Prostate gland (tissue), 2 donors: Measurements from ENCODE around the gene IGLL5. TPM values are rescaled to one million over a fixed set of nuclear protein-coding genes. Genes with fewer than 3 reads are reported as not detected.

Source experiments
- DNase-seq: peaks from one replicate; pipeline ENCODE4 v3.0.0-alpha.2; 2019; ENCODE audit warnings: low spot score
- H3K27ac ChIP-seq, 2 donors: fragments of 200-600 bp; sonication (generic); 2 replicates each; pipeline ENCODE4 v1.5.1; 2017 to 2019
- H3K27me3 ChIP-seq: fragments of 200-600 bp; sonication (generic); replicated peaks from 2 replicates; pipeline ENCODE4 v1.5.1; 2019; ENCODE audit not compliant: insufficient read depth
- H3K36me3 ChIP-seq, 2 donors: fragments of 200-600 bp; sonication (generic); 1 replicate in 1 of 2; 2 replicates in 1 of 2; pipeline versions ENCODE4 v1.5.1 to v1.8.1; 2017 to 2019
- H3K4me1 ChIP-seq: fragments of 200-600 bp; sonication (generic); replicated peaks from 2 replicates; pipeline ENCODE4 v1.5.1; 2019
- H3K4me3 ChIP-seq, 2 donors: fragments of 200-600 bp; sonication (generic); 2 replicates each; pipeline ENCODE4 v1.5.1; 2017 to 2019
- H3K9me3 ChIP-seq: fragments of 200-600 bp; sonication (generic); 2 replicates; pipeline ENCODE4 v1.5.1; 2017
- POLR2A ChIP-seq: fragments of 450-650 bp; IDR thresholded peaks from one replicate; pipeline ENCODE4 v1.6.1; 2016; ENCODE audit warnings: antibody characterized with exemption, mild to moderate bottlenecking
- POLR2AphosphoS5 ChIP-seq: sonication (generic); formaldehyde crosslinking; IDR thresholded peaks from one replicate; pipeline ENCODE4 v1.6.1; 2017; ENCODE audit warnings: antibody characterized with exemption
- WGBS: methylation state at CpG from one replicate; pipeline ENCODE4 v1.1.5; 2018; 5-methylcytosine and 5-hydroxymethylcytosine counted together
- intact Hi-C: fragments of 100-400 bp; cut with DNase I; formaldehyde crosslinking; loops from one replicate; pipeline ENCODE4 v1.14.2; 2022
- total RNA-seq, 2 donors: library from RNA; depleted of rRNA; stranded (reverse); fragments of >200 nt; gene quantifications; one replicate each; pipeline ENCODE4 v1.1.0, GENCODE V29; 2016
- TF ChIP-seq, protein P1 (sequence below), 4 experiments: fragments of 200-600 bp in 2 of 4; fragments of 450-650 bp in 2 of 4; sonication (generic) in 2 of 4; IDR thresholded peaks; 1 replicate in 3 of 4; 2 replicates in 1 of 4; pipeline ENCODE4 v1.5.1; 2016 to 2019; ENCODE audit warnings: antibody characterized with exemption in 4 of 4, mild to moderate bottlenecking in 2 of 4, moderate library complexity in 2 of 4

Gene IGLL5
- total RNA-seq, 2 donors from 2014 or later, result not detected

DNA sequence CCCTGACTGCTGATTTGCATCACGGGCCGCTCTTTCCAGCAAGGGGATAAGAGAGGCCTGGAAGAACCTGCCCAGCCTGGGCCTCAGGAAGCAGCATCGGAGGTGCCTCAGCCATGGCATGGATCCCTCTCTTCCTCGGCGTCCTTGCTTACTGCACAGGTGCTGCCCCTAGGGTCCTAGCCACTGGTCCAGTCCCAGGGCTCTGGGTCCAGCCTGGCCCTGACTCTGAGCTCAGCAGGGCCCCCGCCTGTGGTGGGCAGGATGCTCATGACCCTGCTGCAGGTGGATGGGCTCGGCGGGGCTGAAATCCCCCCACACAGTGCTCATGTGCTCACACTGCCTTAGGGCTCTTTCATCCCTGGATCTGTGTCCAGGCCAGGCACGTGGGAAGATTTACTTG, 7.0 kb upstream of the IGLL5 start:
- intact Hi-C loops, result no loop called here
- 73% methylated on average over 9 of the region's 9 CpGs for WGBS

DNA sequence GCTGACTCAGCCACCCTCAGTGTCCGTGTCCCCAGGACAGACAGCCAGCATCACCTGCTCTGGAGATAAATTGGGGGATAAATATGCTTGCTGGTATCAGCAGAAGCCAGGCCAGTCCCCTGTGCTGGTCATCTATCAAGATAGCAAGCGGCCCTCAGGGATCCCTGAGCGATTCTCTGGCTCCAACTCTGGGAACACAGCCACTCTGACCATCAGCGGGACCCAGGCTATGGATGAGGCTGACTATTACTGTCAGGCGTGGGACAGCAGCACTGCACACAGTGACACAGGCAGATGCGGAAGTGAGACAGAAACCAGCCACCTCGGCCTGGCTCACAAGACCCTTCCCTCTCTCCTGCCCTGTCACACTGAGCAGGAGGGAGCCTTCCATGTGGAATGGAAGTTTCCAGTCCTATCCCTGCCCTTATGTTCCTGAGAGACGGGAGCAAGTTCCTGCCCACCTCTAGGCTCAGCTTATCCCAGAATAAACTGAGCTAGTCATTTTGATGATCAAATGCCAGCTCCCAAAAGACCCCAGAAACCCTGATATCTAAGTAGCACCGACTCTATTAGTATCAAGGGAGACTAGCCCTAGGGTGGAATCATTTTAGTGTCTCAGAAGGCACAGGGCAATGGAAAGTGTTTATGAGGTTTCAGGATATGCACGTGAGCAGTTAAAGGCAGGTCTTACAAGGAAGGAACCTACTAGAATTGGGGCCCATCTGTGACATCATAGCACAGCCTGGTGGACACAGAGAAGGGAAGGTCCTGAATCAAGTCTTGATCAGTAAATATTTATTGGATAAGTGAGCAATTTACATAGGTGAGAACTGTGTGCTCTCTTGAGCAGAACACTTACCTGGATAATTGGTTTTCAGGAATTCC, 6.3 kb upstream of the IGLL5 start:
- no peaks in the 10 kb centered on the region for H3K9me3 ChIP-seq
- no peaks in the 10 kb centered on the region for H3K4me1 ChIP-seq
- no peaks in the 10 kb centered on the region for H3K36me3 ChIP-seq
- no peaks in the 10 kb centered on the region for H3K27me3 ChIP-seq
- TF ChIP-seq POLR2A, result no peak
- TF ChIP-seq POLR2AphosphoS5, result no peak
- TF ChIP-seq, protein P1, sequence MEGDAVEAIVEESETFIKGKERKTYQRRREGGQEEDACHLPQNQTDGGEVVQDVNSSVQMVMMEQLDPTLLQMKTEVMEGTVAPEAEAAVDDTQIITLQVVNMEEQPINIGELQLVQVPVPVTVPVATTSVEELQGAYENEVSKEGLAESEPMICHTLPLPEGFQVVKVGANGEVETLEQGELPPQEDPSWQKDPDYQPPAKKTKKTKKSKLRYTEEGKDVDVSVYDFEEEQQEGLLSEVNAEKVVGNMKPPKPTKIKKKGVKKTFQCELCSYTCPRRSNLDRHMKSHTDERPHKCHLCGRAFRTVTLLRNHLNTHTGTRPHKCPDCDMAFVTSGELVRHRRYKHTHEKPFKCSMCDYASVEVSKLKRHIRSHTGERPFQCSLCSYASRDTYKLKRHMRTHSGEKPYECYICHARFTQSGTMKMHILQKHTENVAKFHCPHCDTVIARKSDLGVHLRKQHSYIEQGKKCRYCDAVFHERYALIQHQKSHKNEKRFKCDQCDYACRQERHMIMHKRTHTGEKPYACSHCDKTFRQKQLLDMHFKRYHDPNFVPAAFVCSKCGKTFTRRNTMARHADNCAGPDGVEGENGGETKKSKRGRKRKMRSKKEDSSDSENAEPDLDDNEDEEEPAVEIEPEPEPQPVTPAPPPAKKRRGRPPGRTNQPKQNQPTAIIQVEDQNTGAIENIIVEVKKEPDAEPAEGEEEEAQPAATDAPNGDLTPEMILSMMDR (IDR thresholded peaks at IDR 0.05), result no peak
- H3K4me3 ChIP-seq, result no peak overlapping the region
- intact Hi-C loops, result no loop called here
- no peak overlapping the region for H3K27ac ChIP-seq
- 80% methylated on average over 10 of the region's 10 CpGs for WGBS
- DNase-seq, result no peak

More for the DNA sequence above, 7.0 kb upstream of the IGLL5 start:
- Histone ChIP-seq H3K27ac (no peak overlapping the region), H3K4me1 (no peaks in the 10 kb centered on the region), H3K4me3 (no peak overlapping the region), H3K27me3 (no peaks in the 10 kb centered on the region), H3K36me3 (no peaks in the 10 kb centered on the region), H3K9me3 (no peaks in the 10 kb centered on the region)
- no peak for DNase-seq
- TF ChIP-seq, protein P1 (IDR thresholded peaks at IDR 0.05), result no peak
- TF ChIP-seq POLR2A (no peak), POLR2AphosphoS5 (no peak)

DNA sequence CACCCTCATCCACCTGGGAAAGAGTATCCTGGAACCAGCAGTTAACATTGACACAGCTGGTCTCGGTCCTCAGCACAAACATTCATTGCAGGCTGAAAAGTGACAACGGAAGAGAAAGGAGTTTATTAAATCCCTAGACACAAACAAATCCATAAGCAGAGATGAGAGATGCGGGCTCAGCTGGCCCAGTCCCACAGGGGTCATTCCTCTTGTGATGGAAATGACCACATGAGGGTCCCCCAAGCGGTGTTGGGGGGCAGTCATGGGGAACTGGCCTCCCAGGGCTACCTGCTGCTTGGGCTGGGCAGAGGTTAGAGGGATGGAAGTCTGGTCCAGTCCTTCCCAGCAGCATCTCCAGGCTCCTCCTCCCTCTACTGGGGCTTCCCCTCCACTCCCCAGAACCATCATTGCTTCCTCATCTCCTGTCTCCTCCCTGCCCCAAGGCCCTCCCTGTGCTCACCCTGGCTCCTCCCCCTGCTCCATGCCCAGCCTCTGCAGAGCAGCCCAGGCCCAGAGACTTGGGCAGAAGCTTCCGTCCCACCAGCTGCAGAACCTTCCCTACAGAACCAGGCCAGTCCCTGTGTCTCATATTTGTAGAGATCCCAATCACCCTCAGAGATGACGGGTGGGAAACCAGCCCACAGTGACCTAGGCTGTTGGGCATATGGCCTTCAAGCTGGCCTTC, 5.4 kb upstream of the IGLL5 start:
- Histone ChIP-seq H3K4me1 (no peaks in the 10 kb centered on the region), H3K9me3 (no peaks in the 10 kb centered on the region), H3K4me3 (no peak overlapping the region), H3K27ac (no peak overlapping the region), H3K36me3 (no peaks in the 10 kb centered on the region), H3K27me3 (no peaks in the 10 kb centered on the region)
- TF ChIP-seq, protein P1 (IDR thresholded peaks at IDR 0.05), result no peak
- TF ChIP-seq POLR2AphosphoS5, result no peak
- no peak for TF ChIP-seq POLR2A
- intact Hi-C loops, result no loop called here
- DNase-seq, result no peak
- 70% methylated on average over 6 of the region's 6 CpGs for WGBS

DNA sequence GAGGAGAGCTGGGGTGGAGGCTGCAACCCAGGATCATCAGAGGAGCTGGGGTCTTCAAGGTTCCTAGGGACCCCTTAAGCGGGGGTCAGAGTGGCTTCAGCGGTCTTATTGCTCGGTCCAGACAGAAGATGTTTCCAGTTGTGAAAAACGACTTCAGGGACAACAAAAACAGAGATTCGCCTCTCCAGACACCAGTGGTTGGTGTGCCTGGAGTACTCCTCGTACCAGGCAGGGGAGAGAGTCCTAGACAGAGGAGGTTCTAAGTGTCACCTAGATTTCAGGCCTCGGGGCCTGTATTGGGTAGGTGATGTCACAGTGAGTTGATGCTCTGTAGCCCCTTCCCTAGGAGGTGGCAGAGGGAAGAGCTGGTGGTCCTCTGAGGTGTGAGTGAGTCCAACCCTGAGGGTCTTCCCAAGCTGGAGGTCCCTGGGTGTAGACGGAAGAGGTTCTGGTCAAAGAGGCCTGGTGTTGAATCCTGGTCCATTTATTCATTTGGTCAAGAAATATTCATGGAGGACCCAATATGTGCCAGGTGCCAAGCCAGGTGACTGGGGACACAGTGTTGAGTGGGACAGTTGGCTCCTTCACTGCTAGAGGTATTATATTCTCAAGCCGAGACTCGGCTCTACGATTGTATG, 4.4 kb upstream of the IGLL5 start:
- intact Hi-C loops, result no loop called here
- H3K4me1 ChIP-seq, result no peaks in the 10 kb centered on the region
- H3K9me3 ChIP-seq, result no peaks in the 10 kb centered on the region
- no peaks in the 10 kb centered on the region for H3K27me3 ChIP-seq
- H3K4me3 ChIP-seq, result no peak overlapping the region
- no peak for TF ChIP-seq POLR2A
- TF ChIP-seq POLR2AphosphoS5, result no peak
- TF ChIP-seq, protein P1 (IDR thresholded peaks at IDR 0.05), result no peak
- WGBS, result 94% methylated on average over 11 of the region's 11 CpGs
- DNase-seq, result no peak
- no peaks in the 10 kb centered on the region for H3K36me3 ChIP-seq
- no peak overlapping the region for H3K27ac ChIP-seq
